Measurements from ENCODE around the gene CDH23. TPM values are rescaled to one million over a fixed set of nuclear protein-coding genes. Genes with fewer than 3 reads are reported as not detected.

CDH23 gene
- total RNA-seq, 1 donor from 2014 or later: not detected

- Mint-ChIP-seq H3K4me3 (ENCODE audit: unreplicated experiment) (no peak overlapping the region), H3K9me3 (ENCODE audit: low read depth) (peaks cover 9% of the 10 kb centered on the region), H3K36me3 (ENCODE audit: low read depth) (no peaks in the 10 kb centered on the region), H3K27me3 (ENCODE audit: low read depth) (no peaks in the 10 kb centered on the region), H3K27ac (ENCODE audit: unreplicated experiment) (no peak overlapping the region), H3K4me1 (ENCODE audit: low read depth) (no peaks in the 10 kb centered on the region)
- DNase-seq (ENCODE audit: low spot score): no peak
- no peak for TF ChIP-seq CTCF (IDR thresholded peaks at IDR 0.05)
Measured at GRCh38 chr10:71744897-71745663, 348.4 kb downstream of the CDH23 start.

DNA sequence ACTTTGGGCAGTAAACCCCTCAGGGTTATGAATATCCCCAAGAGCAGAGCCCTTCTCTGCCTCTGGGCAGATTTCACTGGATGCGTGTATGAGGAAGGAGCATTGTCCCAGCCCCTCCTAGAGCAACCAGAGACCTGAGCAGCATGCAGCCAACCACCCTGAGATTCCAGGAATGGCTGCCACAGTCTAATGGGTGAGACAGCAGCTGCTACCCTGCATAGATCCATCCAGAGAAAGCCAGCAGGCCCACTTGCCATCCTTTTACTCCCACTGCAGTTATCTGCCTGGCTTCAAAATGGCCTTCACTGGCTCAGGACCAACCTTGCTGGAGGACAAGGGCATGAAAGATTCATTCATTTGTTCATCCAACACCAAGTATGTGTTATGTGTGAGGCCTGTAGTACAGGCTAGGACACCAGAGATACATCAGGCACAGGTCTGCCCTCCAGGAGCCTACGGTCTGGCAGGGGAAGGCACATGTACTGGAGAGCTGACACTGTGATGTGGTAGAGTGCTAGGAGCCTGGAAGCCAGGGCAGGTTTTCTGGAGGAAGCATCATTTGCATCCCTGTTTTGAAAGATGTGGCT is 349.0 kb downstream of the CDH23 start:
- no peak overlapping the region for H3K4me3 Mint-ChIP-seq (ENCODE audit: unreplicated experiment)
- no peaks in the 10 kb centered on the region for H3K36me3 Mint-ChIP-seq (ENCODE audit: low read depth)
- DNase-seq (ENCODE audit: low spot score): no peak
- no peak for TF ChIP-seq CTCF (IDR thresholded peaks at IDR 0.05)
- H3K9me3 Mint-ChIP-seq (ENCODE audit: low read depth): peaks cover 9% of the 10 kb centered on the region
- H3K27me3 Mint-ChIP-seq (ENCODE audit: low read depth): no peaks in the 10 kb centered on the region
- no peaks in the 10 kb centered on the region for H3K4me1 Mint-ChIP-seq (ENCODE audit: low read depth)
- H3K27ac Mint-ChIP-seq (ENCODE audit: unreplicated experiment): no peak overlapping the region

DNA sequence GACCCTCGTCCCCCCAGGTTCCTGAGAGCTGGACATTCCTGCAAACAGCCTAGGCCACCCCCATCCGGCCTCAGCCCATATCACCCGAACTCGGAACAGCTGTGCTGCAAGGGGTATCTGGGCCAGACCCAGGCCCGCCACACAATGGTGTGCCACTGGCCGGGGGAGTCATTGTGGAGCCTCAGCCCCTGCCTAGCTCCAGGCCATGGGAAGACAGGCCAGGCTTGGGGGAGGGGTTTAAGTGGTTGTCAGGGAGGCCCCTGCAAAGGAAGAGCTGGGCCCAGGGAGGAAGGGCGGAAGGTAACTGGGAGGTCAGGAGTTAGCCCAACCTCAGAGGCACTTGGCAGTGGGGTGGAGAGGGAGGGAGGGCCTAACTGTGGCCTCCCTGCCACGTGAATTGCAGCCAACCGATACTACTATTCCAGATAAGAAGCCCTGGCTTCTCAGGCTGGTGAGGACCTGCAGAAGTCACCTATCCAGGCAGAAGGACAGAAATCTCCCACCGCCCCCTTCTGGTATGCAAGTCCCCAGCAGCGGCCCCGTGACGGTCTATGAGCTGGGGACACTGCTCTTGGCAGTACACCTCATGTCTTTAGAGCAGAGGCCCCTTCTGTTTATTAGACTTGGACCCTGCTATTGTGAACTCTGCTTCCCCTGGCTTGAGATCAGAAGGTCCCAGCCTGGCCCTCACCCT is 349.8 kb downstream of the CDH23 start:
- no peaks in the 10 kb centered on the region for H3K27me3 Mint-ChIP-seq (ENCODE audit: low read depth)
- peaks cover 9% of the 10 kb centered on the region for H3K9me3 Mint-ChIP-seq (ENCODE audit: low read depth)
- H3K4me1 Mint-ChIP-seq (ENCODE audit: low read depth): no peaks in the 10 kb centered on the region
- H3K36me3 Mint-ChIP-seq (ENCODE audit: low read depth): no peaks in the 10 kb centered on the region
- no peak for DNase-seq (ENCODE audit: low spot score)
- no peak for TF ChIP-seq CTCF (IDR thresholded peaks at IDR 0.05)
- H3K4me3 Mint-ChIP-seq (ENCODE audit: unreplicated experiment): no peak overlapping the region
- H3K27ac Mint-ChIP-seq (ENCODE audit: unreplicated experiment): no peak overlapping the region

DNA sequence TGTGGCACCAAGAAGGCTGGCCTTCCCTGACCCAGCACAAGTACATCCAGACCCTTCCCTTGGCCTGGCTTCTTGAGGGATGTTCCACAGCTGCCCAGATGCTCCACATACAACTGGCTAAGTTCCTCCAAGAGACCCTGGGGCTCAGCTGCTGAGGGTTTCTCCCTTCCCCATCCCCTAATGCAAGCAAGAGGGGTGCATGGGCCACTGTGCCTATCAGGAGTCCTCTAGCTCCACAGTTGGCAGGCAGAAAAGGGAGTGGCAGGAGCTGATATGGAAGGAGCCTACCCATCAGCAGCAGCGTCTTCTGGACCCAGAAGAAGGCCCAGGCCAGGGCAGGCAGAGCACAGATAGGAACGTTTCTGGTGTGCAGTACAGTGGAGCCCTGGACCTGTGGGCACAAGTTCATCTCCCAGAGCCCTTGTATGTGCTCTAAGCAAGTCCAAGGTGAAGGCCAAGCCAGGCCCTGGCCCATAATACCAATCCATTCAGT is 350.4 kb downstream of the CDH23 start:
- TF ChIP-seq CTCF (IDR thresholded peaks at IDR 0.05): no peak
- Mint-ChIP-seq H3K36me3 (ENCODE audit: low read depth) (no peaks in the 10 kb centered on the region), H3K4me3 (ENCODE audit: unreplicated experiment) (no peak overlapping the region)

More for the DNA sequence above, 350.4 kb downstream of the CDH23 start:
- Mint-ChIP-seq H3K27ac (ENCODE audit: unreplicated experiment) (no peak overlapping the region), H3K27me3 (ENCODE audit: low read depth) (peaks cover 2% of the 10 kb centered on the region), H3K4me1 (ENCODE audit: low read depth) (no peaks in the 10 kb centered on the region), H3K9me3 (ENCODE audit: low read depth) (peaks cover 9% of the 10 kb centered on the region)
- no peak for DNase-seq (ENCODE audit: low spot score)
